GM10248 (cell line): ENCODE data around the gene LGALS3BP.

Experiments used
- CTCF ChIA-PET: fragments of 300-600 bp; sonication (Branson Sonifier 250); formaldehyde crosslinking; extraction: SDS; loops from one replicate; lab custom pipeline; 2021; ENCODE audit warnings: antibody characterized with exemption; lab: Yijun Ruan, JAX
- POLR2A ChIA-PET: fragments of 350-650 bp; sonication (Branson Sonifier 250); formaldehyde crosslinking; extraction: SDS; loops from one replicate; lab custom pipeline; 2020; ENCODE audit warnings: antibody characterized with exemption; lab: Yijun Ruan, JAX
- DNase-seq: peaks from one replicate; pipeline ENCODE4 v3.0.0; 2012; ENCODE audit errors: extremely low spot score
- TF ChIP-seq, protein P1 (sequence below): IDR thresholded peaks from 2 replicates; pipeline ENCODE4 v1.5.1; 2012; ENCODE audit warnings: mild to moderate bottlenecking, low read depth; ENCODE audit errors: extremely low read depth, missing control alignments, control extremely low read depth

Gene LGALS3BP

DNA sequence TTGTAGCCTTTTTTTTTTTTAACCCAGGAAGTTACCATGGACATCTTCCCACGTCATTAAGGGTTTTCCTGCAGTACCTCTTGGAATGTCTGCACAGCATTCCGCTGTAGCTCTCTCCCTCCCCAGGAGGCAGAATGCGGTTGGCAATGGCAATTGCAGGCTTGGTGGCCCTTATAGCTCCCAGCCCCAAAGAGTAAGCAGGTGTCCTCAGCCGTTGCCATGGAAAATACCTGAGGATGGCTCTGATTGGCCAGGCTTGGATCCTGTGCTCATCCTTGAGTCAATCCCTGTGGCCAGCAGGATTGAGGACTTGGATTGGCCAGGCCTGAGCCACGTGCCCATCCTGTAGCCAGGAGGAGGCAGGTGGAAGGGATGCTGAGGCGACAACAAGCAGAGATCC is 39.0 kb downstream of the LGALS3BP start:
- CTCF ChIA-PET = interaction anchor here (2.0 kb wide), 1 partner anchor 30 kb away, joined by 5 read pairs; no protein-coding TSS in a partner anchor
- POLR2A ChIA-PET = no interaction called here

DNA sequence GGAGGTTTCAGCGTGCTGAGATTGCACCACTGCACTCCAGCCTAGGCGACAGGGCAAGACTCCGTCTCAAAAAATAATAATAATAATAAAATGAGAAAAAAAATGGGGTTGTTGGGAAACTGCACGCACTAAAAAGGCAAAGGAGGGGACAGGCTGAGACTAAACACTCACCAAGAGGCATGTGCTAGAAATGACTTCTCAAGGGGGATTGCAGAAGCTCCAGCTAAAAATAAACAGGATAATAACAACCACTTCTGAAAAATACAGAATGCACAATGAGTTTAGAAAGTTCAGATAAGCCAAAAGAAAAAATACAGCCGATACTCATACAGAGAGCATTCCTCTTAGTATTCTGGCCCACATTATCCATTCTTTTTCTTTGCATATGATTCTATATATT is 39.5 kb downstream of the LGALS3BP start:
- DNase-seq = no peak
- TF ChIP-seq, protein P1, sequence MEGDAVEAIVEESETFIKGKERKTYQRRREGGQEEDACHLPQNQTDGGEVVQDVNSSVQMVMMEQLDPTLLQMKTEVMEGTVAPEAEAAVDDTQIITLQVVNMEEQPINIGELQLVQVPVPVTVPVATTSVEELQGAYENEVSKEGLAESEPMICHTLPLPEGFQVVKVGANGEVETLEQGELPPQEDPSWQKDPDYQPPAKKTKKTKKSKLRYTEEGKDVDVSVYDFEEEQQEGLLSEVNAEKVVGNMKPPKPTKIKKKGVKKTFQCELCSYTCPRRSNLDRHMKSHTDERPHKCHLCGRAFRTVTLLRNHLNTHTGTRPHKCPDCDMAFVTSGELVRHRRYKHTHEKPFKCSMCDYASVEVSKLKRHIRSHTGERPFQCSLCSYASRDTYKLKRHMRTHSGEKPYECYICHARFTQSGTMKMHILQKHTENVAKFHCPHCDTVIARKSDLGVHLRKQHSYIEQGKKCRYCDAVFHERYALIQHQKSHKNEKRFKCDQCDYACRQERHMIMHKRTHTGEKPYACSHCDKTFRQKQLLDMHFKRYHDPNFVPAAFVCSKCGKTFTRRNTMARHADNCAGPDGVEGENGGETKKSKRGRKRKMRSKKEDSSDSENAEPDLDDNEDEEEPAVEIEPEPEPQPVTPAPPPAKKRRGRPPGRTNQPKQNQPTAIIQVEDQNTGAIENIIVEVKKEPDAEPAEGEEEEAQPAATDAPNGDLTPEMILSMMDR = no peak
- CTCF ChIA-PET = interaction anchor here (2.0 kb wide), 1 partner anchor 31 kb away, joined by 5 read pairs; no protein-coding TSS in a partner anchor
- POLR2A ChIA-PET = no interaction called here

More for the DNA sequence above, 39.0 kb downstream of the LGALS3BP start:
- TF ChIP-seq, protein P1 = no peak
- no peak for DNase-seq

DNA sequence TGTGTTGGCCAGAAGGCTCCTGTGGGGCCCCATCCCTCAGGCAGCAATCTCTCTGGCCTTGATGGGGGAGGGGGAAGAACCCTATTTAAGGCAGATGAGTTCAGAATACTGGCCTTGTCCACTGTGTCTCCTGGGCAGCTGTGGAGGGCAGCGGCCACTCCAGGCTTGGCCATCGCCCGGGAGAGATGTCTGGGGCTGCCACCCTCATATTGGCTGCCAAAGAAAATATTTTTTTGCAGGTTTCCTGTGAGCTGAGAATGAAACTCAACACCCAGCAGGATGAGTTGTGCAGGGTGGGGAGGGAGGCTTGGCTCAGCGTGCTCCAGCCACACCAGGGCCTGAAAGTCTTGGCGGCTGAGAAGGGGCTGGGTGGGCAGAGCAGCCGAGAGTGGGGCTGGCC is 40.1 kb downstream of the LGALS3BP start:
- POLR2A ChIA-PET = no interaction called here
- TF ChIP-seq, protein P1 = no peak
- no peak for DNase-seq
- CTCF ChIA-PET = no interaction called here

DNA sequence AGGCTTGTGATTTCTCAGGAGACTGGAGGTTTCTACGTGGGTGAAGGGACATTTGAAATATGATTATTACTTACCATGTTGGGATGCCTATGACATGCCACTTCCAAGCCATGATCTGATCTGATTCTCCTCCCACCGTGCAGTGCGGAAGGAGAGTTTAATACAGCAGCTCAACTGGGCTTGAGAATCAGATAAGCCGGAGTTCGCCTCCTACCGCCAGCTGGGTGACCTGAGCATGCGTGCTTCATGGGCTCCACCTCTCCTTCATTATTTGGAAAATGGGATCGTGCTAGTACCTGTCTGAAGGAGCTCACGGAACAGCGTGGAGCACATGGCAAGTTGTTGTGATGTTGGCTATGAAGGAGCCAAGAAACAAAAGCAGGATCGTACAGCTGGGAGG is 42.2 kb downstream of the LGALS3BP start:
- DNase-seq = no peak
- ChIA-PET CTCF (no interaction called here), POLR2A (no interaction called here)
- TF ChIP-seq, protein P1 = no peak

DNA sequence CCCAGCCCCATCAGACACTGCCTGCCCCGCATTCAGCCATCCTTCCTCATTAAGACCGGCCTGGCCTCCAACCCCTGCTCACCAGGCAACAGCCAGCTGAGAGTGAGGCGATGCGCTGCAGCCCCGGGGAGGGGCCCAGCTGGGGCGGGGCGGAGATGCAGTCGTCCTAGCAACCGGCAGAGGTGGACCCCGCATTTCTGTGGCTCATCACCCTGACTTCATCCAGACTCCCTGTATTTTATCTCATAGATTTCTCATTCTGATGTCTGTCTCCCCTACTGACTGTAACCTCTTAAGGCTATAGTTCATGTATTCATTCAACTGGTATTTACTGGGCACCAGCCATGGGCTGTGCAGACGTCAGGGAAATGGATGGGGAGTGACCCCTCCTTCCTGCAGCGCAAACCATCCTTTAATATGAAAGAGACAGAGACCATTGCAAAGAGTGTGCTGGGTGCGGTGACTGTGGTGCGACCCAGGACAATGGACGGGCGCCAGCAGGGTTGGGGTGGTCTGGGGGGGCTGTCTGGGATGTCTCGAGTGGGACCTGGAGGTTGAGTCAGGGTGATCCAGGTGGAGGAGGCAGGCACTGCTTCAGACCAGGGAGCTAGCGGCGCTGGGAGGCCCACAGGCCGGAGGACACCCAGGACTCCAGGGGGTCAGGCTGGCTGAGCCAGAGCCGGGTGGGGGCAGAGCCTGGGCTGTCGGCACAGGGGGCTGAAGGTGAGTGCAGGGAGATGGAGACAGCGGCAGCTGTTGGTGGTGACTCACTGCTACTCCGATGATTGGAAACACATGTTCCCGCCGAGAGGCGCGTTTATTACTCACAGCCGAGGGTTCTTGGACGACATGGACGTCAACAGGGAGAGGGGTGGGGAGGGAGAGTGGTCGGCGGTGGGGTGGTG is 44.1 kb downstream of the LGALS3BP start:
- POLR2A ChIA-PET = no interaction called here
- TF ChIP-seq, protein P1 = no peak
- DNase-seq = no peak
- CTCF ChIA-PET = interaction anchor here (1.8 kb wide), 1 partner anchor 36 kb away, joined by 4 read pairs; no protein-coding TSS in a partner anchor

DNA sequence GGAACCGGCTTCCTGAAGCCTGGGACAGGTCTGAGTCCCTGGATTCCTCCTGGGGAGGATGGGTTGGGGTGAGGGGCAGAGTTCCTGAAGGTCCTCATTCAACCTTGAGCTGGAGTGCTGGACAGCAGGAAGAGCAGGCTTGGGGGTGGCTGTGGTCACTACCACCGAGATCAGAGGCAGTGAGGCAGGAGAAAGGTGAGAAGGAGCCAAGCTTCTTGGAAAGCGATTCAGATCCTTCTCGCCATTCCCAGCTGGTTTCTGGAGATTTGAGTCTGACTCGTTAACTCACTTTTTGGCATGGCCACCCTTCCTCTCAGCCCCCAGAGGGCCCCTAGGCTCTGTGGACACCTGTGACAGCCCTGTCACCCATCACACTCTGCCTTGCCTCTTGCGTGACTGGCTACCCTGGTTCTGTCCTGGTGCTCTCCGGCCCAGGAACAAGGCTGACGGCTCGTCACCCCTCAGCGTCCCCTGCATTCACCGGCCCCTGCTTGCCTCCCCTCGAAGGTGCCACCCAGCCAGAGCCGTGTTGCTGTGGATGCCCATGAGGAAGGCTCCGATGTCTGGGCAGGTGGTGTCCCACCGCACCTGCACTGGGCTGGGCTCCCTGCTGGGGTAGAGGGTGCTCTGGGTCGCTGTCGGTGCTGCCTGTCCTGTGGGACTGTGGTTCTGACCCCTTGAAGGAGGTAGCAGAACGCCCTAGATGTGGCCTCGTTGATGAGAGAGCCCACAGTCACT is 44.9 kb downstream of the LGALS3BP start:
- CTCF ChIA-PET = interaction anchor here (1.8 kb wide), 1 partner anchor 37 kb away, joined by 4 read pairs; no protein-coding TSS in a partner anchor
- TF ChIP-seq, protein P1 = no peak
- POLR2A ChIA-PET = no interaction called here
- DNase-seq = no peak
